ENCODE measurements around the gene RGS14.

DNA sequence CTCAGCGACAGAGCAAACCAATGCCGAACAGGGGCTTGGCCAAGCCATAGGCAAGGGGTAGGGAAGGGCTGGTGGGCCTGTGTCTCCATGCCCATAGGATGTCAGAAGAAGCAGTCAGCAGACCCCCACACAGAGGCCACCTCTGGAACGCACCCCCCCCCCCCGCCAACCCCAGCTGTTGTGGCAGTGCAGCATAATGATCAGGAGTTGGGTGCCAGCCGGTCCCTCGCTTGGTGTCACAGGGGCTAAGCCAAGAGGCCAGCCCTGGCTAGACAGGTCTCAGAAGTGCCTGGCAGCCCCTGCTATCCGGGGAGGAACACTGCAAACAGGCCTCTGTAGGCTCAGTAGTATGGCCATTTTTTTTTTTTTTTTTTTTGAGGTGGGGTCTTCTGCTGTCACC, 42.3 kb upstream of the RGS14 start:
- TF ChIP-seq, protein P1, sequence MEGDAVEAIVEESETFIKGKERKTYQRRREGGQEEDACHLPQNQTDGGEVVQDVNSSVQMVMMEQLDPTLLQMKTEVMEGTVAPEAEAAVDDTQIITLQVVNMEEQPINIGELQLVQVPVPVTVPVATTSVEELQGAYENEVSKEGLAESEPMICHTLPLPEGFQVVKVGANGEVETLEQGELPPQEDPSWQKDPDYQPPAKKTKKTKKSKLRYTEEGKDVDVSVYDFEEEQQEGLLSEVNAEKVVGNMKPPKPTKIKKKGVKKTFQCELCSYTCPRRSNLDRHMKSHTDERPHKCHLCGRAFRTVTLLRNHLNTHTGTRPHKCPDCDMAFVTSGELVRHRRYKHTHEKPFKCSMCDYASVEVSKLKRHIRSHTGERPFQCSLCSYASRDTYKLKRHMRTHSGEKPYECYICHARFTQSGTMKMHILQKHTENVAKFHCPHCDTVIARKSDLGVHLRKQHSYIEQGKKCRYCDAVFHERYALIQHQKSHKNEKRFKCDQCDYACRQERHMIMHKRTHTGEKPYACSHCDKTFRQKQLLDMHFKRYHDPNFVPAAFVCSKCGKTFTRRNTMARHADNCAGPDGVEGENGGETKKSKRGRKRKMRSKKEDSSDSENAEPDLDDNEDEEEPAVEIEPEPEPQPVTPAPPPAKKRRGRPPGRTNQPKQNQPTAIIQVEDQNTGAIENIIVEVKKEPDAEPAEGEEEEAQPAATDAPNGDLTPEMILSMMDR (IDR thresholded peaks at IDR 0.05): no peak
- TF ChIP-seq POLR2A (IDR thresholded peaks at IDR 0.05): no peak

Measured in lower leg skin (tissue), 3 donors.